Measurements from ENCODE around the gene CD58.
"Not testable (repeated sequence)": the region's sequence is repeated elsewhere in the genome, so short reads cannot be mapped to it uniquely, and the experiment has no call there.

Gene CD58

DNA sequence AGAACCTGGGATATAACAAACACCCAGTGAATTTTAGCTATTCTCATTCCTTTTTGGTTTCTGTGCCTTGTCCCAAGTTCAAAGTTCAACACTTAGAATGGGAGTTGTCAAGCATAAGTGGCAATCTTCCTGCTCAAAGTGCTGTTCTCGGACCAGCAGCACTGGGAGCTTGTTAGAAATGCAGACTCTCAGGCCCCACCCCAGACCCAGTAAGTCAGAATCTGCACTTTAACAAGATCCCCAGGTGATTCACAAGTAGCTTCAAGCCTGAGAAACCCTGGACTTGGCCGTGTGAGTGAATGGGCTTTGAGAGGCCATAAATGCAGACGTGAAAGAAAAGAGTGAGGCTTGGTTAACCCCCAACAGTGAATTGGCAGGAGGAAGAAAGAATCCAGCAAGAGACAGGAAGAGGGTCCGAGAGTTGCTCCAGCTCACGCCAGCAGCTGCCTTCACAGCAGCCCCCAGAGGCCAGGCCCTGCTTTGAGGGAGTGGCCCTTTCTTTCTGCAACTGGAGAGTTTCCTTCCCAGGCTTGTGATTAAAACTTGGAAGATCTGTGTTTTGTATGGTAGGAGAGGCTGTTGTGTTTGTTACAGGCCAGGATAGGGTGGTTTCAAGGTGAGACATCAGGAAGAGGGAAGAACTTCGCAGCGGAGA, 21.3 kb upstream of the CD58 start:
- not testable (repeated sequence) for DNase-seq (ENCODE audit: low read depth in 2 of 2)

DNA sequence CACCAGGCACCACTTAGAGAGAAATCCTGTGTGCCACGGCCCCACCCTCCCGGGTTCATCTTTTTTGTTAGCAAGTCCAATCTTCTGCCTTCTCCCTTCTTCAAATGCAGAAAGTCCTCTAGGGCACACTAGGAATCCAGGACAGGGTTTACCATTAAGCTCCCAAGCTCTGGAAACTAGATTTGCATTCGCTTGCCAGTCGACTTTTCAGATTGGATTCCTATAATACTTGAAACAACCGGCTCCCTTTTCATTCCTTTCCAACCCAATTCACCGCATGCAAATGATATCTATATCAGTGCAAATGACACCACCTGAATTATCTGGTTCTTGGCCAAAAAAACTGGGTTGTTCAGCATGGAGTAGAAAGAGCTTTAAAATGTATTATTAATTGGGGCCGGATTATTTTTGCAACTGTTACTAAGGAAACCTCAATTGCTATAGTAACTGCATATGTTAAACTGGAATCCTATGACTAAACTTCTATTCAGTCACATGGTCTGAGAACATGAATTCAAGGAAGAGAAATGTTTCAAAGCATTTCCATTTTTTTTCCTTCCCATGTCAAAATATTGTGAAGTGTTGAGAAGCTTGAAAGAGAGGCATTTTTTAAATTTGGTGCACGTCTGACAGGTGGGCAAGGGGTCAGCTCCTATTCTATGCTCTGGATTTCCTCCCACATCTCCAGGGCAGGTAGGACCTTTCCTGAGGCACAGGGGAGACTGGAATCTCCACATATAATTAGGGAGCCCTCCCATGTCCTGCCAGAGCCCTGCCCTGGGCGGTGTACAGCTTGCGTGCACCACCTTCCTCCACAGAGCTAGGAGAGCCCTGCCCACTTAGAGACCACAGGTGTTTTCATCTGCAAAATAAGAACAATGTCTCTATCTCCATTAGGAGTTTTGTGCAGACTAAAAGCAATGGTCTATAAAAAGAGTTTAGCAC, 20.5 kb upstream of the CD58 start:
- DNase-seq (ENCODE audit: low read depth in 2 of 2) = not testable (repeated sequence)

DNA sequence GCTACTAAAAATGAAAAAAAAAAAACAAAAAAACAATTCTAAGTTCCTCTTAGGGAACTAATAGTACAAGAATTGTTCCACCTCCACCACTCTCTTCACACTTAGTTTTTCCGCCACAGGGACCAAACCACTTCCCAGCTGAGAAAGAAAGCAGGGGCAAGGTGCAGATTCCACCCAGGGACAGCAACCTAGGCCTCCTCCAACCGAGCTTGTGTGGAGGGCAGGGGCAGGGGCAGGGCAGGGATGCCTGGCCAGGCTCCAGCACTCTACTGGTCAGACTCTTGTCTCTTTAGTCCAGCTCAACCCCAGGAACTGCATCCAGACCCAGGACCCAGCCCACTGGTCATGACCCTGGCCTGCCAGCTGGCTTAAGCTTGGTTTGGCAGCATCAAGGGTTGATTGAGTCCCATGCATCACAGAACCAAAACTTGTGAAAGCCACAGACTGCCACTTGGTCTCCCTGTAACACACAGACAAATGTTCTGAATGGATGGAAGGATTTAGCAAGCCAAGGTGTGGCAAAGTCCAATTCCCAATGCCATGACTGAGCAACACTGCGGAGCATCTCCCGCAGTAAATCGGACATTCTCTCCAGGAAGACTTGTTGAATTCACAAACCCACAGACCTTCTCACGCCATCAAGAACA, 19.7 kb upstream of the CD58 start:
- DNase-seq (ENCODE audit: low read depth in 2 of 2) = not testable (repeated sequence)

GRCh38 chr1:116589101-116589735, 18.4 kb upstream of the CD58 start:
- DNase-seq (ENCODE audit: low read depth in 2 of 2) = not testable (repeated sequence)

- DNase-seq (ENCODE audit: low read depth in 2 of 2) = no peak
Measured at GRCh38 chr1:116587501-116588227, 16.8 kb upstream of the CD58 start.

- no peak for DNase-seq (ENCODE audit: low read depth in 2 of 2)
Measured at GRCh38 chr1:116586741-116587143, 15.9 kb upstream of the CD58 start.

DNA sequence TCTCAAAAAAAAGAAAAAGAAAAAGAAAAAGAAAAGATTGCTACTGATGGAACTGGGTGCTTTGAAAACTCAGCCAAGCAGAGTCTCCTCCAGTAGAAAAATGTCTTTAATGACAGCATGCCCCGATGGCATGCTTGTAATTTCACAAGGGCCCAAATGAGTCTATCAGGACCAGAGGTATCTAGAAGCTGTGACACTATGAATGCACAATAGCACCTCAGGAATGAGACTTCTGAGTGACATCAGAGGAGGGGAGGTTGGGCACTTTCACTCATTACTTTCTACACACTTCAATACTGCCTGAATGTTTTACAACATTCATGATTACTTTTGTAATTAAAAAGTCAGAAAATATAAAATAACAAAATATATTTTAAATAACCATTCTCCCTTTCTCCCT, 15.1 kb upstream of the CD58 start:
- no peak for DNase-seq (ENCODE audit: low read depth in 2 of 2)

- no peak for DNase-seq (ENCODE audit: low read depth in 2 of 2)
Measured at GRCh38 chr1:116581323-116581885, 10.6 kb upstream of the CD58 start.

- no peak for DNase-seq (ENCODE audit: low read depth in 2 of 2)
Measured at GRCh38 chr1:116580446-116581322, 9.9 kb upstream of the CD58 start.

DNA sequence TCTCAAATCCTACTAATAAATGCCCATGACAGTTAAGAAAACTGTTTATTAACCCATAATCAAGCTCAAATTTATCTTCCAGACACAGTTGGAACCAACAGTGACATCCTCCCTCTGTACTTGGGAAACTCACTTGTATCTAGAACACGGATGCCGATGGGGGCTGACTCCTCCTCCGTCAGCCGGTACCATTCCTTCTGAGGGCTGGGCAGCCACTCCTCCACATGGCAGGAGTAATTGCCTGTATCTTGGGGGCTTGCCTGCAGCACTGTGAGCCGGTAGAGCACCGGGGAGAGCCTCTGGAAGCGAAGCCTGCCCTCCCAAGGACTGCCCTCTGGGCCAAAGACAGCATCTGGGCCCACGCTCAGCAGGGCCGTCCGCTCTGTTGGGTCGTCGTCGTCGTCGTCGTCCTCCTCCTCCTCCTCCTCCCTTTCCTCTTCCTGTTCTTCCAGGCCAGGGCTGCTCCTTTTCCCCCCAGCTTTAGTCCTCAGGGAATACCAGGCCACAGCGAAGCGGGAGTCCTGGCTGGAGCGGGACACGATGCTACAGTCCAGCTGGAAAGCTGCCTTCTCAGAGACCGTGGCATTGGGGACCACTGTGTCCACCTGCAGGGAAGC, 8.5 kb upstream of the CD58 start:
- no peak for DNase-seq (ENCODE audit: low read depth in 2 of 2)

DNA sequence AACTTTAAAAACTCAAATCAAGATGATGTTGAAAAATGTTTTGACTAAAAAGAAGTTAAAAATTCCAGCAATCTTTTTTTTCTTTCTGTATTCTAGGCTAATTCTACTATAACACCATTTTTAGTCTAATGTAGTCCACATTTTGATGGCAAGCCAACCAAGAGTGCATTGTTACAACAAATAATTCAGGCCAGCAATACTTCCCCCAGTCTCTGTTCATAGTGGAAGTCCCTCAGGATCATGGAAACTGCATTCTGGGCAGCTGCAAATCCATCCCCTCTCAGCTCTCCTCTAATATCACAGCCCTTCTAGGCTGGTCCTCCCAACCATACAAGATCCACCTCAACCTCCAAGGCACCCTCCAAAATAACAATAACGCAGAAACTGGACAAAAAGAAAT, 7.8 kb upstream of the CD58 start:
- no peak for DNase-seq (ENCODE audit: low read depth in 2 of 2)

GRCh38 chr1:116577759-116578314, 7.0 kb upstream of the CD58 start:
- no peak for DNase-seq (ENCODE audit: low read depth in 2 of 2)

DNA sequence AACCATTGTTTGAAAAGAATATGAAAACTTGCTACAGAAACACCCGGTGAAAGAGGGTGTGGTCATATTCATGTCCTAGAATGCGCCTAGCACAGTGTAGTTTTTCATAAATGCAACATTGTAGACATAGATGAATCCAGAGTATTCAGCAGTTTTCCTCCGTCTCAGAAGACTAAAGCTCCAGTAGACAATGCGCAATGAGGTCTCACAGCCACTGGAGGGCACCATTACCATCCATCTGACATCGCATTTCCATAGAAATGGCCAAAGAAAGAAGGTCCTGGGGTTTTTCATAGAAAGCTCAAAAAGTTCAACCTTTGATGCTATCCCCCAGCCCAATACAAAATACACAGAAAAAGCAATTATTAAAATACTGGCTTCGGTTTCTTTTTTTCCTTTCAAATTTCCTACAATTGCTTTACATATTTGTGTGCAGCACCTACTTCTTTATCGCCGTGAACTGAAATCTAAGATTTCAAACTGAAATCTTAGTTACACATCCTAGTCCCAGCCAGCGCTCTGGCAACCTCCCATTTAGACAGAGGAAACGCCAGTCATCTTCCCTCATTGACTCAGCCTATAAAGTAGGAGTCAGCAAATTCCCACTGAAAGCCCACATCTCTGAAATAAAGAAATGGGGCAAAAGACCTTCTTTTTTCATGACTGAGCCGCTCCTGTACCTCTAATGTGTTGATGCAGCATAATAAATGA, 3.9 kb upstream of the CD58 start:
- DNase-seq (ENCODE audit: low read depth in 2 of 2) = peak; percentile 36 to 49

- DNase-seq (ENCODE audit: low read depth in 2 of 2) = no peak
Measured at GRCh38 chr1:116573431-116574095, 2.7 kb upstream of the CD58 start.

GRCh38 chr1:116572771-116573430, 2.1 kb upstream of the CD58 start:
- no peak for DNase-seq (ENCODE audit: low read depth in 2 of 2)

DNA sequence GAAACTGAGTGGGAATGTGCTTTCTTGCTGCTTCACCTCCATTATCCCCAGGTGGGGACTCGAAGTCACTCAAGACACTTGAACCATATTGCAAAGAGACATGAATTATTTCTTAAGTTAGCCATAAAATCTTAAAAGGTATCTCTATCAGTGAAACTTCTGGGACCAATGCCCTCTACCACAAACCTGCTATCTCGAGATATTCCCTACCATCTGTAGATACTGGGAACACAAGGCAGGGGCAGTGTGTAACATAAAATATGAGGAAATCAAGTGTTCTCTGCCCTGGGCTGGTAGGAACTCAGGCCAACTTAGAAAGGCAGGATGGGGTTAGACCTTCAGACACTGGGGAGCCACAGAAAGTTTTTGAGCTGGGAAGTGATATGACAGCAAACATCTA, 1.3 kb upstream of the CD58 start:
- DNase-seq (ENCODE audit: low read depth in 2 of 2) = no peak

DNA sequence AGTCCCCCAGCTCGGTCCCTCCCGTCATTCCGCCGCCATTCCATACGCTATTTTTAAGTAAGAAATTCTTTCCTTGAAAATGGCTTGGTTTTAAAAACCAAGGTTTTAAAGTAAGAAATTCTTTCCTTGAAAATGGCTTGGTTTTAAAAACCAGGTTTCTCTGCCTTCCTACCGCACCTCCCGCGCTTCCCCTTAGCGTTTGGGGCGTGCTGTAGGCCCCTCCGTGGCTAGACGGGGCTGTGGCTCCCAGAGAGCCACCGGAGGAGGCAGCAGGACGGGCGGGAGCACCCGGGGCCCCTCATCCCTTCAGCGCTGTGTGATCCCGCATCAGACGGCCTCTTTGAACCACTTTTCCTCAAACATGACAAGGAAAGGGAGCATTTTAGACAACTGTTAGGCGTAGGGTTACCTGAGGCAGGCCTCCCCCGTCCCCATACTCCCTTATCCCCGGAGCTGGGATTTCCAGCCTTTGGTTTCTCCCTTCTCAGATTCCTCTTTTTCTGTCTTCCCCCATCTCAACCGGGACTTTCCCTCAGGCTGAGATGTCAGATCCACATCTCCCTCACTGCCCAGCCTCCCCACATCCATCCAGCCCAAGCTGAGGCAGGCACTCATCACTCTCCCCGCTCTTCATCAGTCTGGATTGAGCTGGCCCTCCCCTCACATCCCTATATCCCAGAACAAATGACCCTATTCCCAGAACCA, 541 bp upstream of the CD58 start:
- no peak for DNase-seq (ENCODE audit: low read depth in 2 of 2)
